A549 (cell line): ENCODE results near the gene HELQ. TPM values are rescaled to one million over a fixed set of nuclear protein-coding genes. Genes with fewer than 3 reads are reported as not detected.

Source experiments
- ATAC-seq, 2 experiments: fragments of 200-7000 bp in 1 of 2; fragments of >200 bp in 1 of 2; cut with Nextera tagmentation in 1 of 2; cut with Tn5 transposase in 1 of 2; 3 replicates each; pipeline versions ENCODE4 v1.8.0 to v1.9.1; 2018 to 2020; ENCODE audit warnings: mild to moderate bottlenecking in 1 of 2, moderate library complexity in 1 of 2
- CTCF ChIA-PET: fragments of 300-600 bp; sonication (Branson Sonifier 250); formaldehyde crosslinking; extraction: SDS; loops from one replicate; lab custom pipeline; 2021; ENCODE audit warnings: antibody characterized with exemption, inconsistent platforms; lab: Yijun Ruan, JAX
- POLR2A ChIA-PET: fragments of 350-600 bp; formaldehyde crosslinking; extraction: SDS; loops from one replicate; lab custom pipeline; 2021; ENCODE audit warnings: antibody characterized with exemption, inconsistent platforms; lab: Yijun Ruan, JAX
- DNase-seq, 2 experiments: peaks; one replicate each; pipeline versions ENCODE4 v3.0.0 to v3.0.0-alpha.2; 2011 to 2016; ENCODE audit warnings: low read depth in 1 of 2, low spot score in 1 of 2
- FAIRE-seq: peaks from 2 replicates; lab custom pipeline; 2011; peaks lifted over from hg19 to GRCh38; lab: Jason Lieb, UNC
- H3K27ac ChIP-seq, 2 experiments: fragments of >200 bp; sonication (Bioruptor Twin); formaldehyde crosslinking; 3 replicates each; pipeline ENCODE4 v1.5.1; 2016 to 2017
- H3K4me1 ChIP-seq: fragments of >200 bp; sonication (Bioruptor Twin); formaldehyde crosslinking; 3 replicates; pipeline ENCODE4 v1.6.1; 2016
- H3K4me2 ChIP-seq: fragments of >200 bp; sonication (Bioruptor Twin); formaldehyde crosslinking; 3 replicates; pipeline ENCODE4 v1.6.1; 2016
- H3K4me3 ChIP-seq: fragments of >200 bp; sonication (Bioruptor Twin); formaldehyde crosslinking; 3 replicates; pipeline ENCODE4 v1.5.1; 2016
- H3K9me3 ChIP-seq: fragments of >200 bp; sonication (Bioruptor Twin); formaldehyde crosslinking; 3 replicates; pipeline ENCODE4 v1.6.1; 2016
- CBX2 ChIP-seq: fragments of 200-600 bp; sonication (generic); IDR thresholded peaks from 2 replicates; pipeline ENCODE4 v1.6.1; 2016; ENCODE audit warnings: low read depth, mild to moderate bottlenecking, borderline replicate concordance
- CBX8 ChIP-seq: fragments of 200-600 bp; sonication (generic); IDR thresholded peaks from 2 replicates; pipeline ENCODE4 v1.6.1; 2016
- CEBPB ChIP-seq, 2 experiments: fragments of >200 bp in 1 of 2; sonication (Bioruptor Twin) in 1 of 2; formaldehyde crosslinking in 1 of 2; IDR thresholded peaks; 2 replicates each; pipeline ENCODE4 v1.6.1; 2012 to 2016
- CHD2 ChIP-seq: fragments of 150-350 bp; IDR thresholded peaks from 2 replicates; pipeline ENCODE4 v1.6.1; 2014; ENCODE audit warnings: low read length; ENCODE audit not compliant: partially characterized antibody
- EP300 ChIP-seq, 2 experiments: fragments of >200 bp; sonication (Bioruptor Twin); formaldehyde crosslinking; IDR thresholded peaks; 2 replicates in 1 of 2; 3 replicates in 1 of 2; pipeline ENCODE4 v1.6.1; 2016 to 2017
- GATA3 ChIP-seq: IDR thresholded peaks from 2 replicates; pipeline ENCODE4 v1.6.1; 2012; ENCODE audit warnings: borderline replicate concordance
- HEYL ChIP-seq: fragments of 250-450 bp; sonication (Bioruptor Pico); IDR thresholded peaks from 2 replicates; pipeline ENCODE4 v1.8.0; 2021; ENCODE audit warnings: mild to moderate bottlenecking, moderate library complexity
- HOXB13 ChIP-seq: fragments of 250-450 bp; sonication (Bioruptor Pico); IDR thresholded peaks from 2 replicates; pipeline ENCODE4 v1.5.0; 2020; ENCODE audit warnings: low read depth, mild to moderate bottlenecking, moderate library complexity
- HOXB5 ChIP-seq: fragments of 250-450 bp; sonication (Bioruptor Pico); IDR thresholded peaks from 2 replicates; pipeline ENCODE4 v1.5.0; 2020; ENCODE audit warnings: mild to moderate bottlenecking, moderate library complexity
- JUN ChIP-seq, 2 experiments: fragments of >200 bp; sonication (Bioruptor Twin); formaldehyde crosslinking; IDR thresholded peaks; 2 replicates in 1 of 2; 3 replicates in 1 of 2; pipeline ENCODE4 v1.6.1; 2016 to 2017
- MAFK ChIP-seq: fragments of 450-650 bp; IDR thresholded peaks from 2 replicates; pipeline ENCODE4 v1.6.1; 2014; ENCODE audit not compliant: partially characterized antibody
- MYC ChIP-seq: IDR thresholded peaks from 2 replicates; pipeline ENCODE4 v1.6.1; 2012; ENCODE audit warnings: mild to moderate bottlenecking, inconsistent platforms, low read length, improper control_type of control experiment, borderline replicate concordance
- NFE2L2 ChIP-seq: fragments of 150-350 bp; conservative IDR thresholded peaks from 2 replicates; pipeline ENCODE4 v1.6.1; 2014; ENCODE audit warnings: low read length
- NPAS2 ChIP-seq: fragments of 250-450 bp; sonication (Bioruptor Pico); IDR thresholded peaks from 2 replicates; pipeline ENCODE4 v1.8.0; 2022; ENCODE audit warnings: mild to moderate bottlenecking, moderate library complexity, borderline replicate concordance
- SMC3 ChIP-seq: fragments of >200 bp; sonication (Bioruptor Twin); formaldehyde crosslinking; IDR thresholded peaks from 3 replicates; pipeline ENCODE4 v1.6.1; 2018; ENCODE audit warnings: inconsistent platforms
- SREBF2 ChIP-seq: fragments of 450-650 bp; IDR thresholded peaks from 2 replicates; pipeline ENCODE4 v1.6.1; 2014; ENCODE audit warnings: mild to moderate bottlenecking, moderate library complexity
- TFCP2L1 ChIP-seq: fragments of 250-450 bp; sonication (Bioruptor Pico); IDR thresholded peaks from 2 replicates; pipeline ENCODE4 v1.5.0; 2021; ENCODE audit warnings: mild to moderate bottlenecking
- TP53 ChIP-seq: fragments of 250-450 bp; sonication (Bioruptor Pico); IDR thresholded peaks from 2 replicates; pipeline ENCODE4 v1.5.0; 2021; ENCODE audit warnings: mild to moderate bottlenecking, moderate library complexity
- ZC3H11A ChIP-seq: fragments of 450-650 bp; IDR thresholded peaks from 2 replicates; pipeline ENCODE4 v1.6.1; 2014; ENCODE audit warnings: antibody characterized with exemption, mild to moderate bottlenecking
- WGBS: methylation state at CpG from one replicate; pipeline ENCODE4 v1.1.6; 2017; ENCODE audit errors: missing lambda C conversion rate; 5-methylcytosine and 5-hydroxymethylcytosine counted together
- polyA plus RNA-seq, 4 experiments: library from polyadenylated mRNA; depleted of rRNA in 3 of 4; stranded (reverse); fragments of >200 nt; fragmentation: RNase III in 1 of 4; extraction: RNeasy Plus Mini Kit Qiagen cat#74134 plus additional on column Dnase treatment in 1 of 4; gene quantifications; 2 replicates in 3 of 4; 3 replicates in 1 of 4; pipeline ENCODE4 v1.2.3, GENCODE V29; 2011 to 2017
- TF ChIP-seq, protein P1 (sequence below): fragments of 150-350 bp; IDR thresholded peaks from 2 replicates; pipeline ENCODE4 v1.6.1; 2014; ENCODE audit warnings: low read depth, mild to moderate bottlenecking, low read length
- TF ChIP-seq, protein P2 (sequence below): fragments of >200 bp; sonication (Bioruptor Twin); formaldehyde crosslinking; IDR thresholded peaks from 2 replicates; pipeline ENCODE4 v1.6.1; 2016
- TF ChIP-seq, protein P3 (sequence below): fragments of 450-650 bp; IDR thresholded peaks from 2 replicates; pipeline ENCODE4 v1.6.1; 2014; ENCODE audit warnings: antibody characterized with exemption
- TF ChIP-seq, protein P4 (sequence below): IDR thresholded peaks from 2 replicates; pipeline ENCODE4 v1.6.1; 2012
- TF ChIP-seq, protein P5 (sequence below): IDR thresholded peaks from 2 replicates; pipeline ENCODE4 v1.6.1; 2012; ENCODE audit warnings: low read depth, borderline replicate concordance

HELQ gene
- polyA plus RNA-seq, 2 of the 4 experiments (the other 2 are of a cell fraction): 5.1 to 7.3 TPM

DNA sequence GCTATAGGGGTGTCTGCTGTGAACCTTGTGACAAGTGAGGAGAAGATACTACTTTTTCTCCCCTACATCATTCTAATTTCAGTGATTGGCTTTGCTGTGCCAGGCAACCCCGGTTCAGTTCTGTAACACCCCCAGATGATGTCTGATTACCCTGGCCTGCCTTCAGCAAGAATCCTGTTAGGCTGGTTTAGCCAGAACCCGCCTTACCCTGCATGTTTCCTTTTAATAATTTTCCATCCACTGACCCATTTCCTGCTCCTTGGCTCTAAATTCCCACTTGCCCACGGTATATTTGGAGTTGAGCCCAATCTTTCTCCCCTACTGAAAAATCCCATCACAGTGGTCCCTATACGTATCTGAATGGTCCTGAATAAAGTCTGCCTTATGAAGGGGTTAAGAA lies 74.5 kb downstream of the HELQ start:
- POLR2A ChIA-PET: no interaction called here
- WGBS: 37% methylated on average over 4 of the region's 4 CpGs
- TF ChIP-seq, protein P1, sequence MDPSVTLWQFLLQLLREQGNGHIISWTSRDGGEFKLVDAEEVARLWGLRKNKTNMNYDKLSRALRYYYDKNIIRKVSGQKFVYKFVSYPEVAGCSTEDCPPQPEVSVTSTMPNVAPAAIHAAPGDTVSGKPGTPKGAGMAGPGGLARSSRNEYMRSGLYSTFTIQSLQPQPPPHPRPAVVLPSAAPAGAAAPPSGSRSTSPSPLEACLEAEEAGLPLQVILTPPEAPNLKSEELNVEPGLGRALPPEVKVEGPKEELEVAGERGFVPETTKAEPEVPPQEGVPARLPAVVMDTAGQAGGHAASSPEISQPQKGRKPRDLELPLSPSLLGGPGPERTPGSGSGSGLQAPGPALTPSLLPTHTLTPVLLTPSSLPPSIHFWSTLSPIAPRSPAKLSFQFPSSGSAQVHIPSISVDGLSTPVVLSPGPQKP: no peak
- TF ChIP-seq ZC3H11A: no peak
- no peak for TF ChIP-seq NFE2L2
- TF ChIP-seq CEBPB (IDR thresholded peaks at IDR 0.05): no peak
- TF ChIP-seq MAFK: no peak
- TF ChIP-seq HOXB13 (CRISPR knock-in tag): no peak
- no peak for TF ChIP-seq CBX2
- TF ChIP-seq, protein P2, sequence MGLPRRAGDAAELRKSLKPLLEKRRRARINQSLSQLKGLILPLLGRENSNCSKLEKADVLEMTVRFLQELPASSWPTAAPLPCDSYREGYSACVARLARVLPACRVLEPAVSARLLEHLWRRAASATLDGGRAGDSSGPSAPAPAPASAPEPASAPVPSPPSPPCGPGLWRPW: no peak
- no peak for TF ChIP-seq SREBF2
- no peak for TF ChIP-seq HOXB5 (CRISPR knock-in tag)
- TF ChIP-seq, protein P3, sequence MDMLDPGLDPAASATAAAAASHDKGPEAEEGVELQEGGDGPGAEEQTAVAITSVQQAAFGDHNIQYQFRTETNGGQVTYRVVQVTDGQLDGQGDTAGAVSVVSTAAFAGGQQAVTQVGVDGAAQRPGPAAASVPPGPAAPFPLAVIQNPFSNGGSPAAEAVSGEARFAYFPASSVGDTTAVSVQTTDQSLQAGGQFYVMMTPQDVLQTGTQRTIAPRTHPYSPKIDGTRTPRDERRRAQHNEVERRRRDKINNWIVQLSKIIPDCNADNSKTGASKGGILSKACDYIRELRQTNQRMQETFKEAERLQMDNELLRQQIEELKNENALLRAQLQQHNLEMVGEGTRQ: no peak
- no peak for TF ChIP-seq GATA3
- no peak for TF ChIP-seq TFCP2L1 (CRISPR knock-in tag)
- TF ChIP-seq JUN (IDR thresholded peaks at IDR 0.05): no peak
- no peak for TF ChIP-seq CHD2
- TF ChIP-seq, all 56 proteins: peak for 0
- FAIRE-seq (no peak), ATAC-seq (no peak), DNase-seq (no peak)
- H3K4me1 ChIP-seq: no peaks in the 10 kb centered on the region
- no peak overlapping the region for H3K4me2 ChIP-seq
- no peak overlapping the region for H3K27ac ChIP-seq
- peaks cover 13% of the 10 kb centered on the region; the same call in 1 of the 3 replicates for H3K9me3 ChIP-seq
- CTCF ChIA-PET: no interaction called here
- no peak overlapping the region for H3K4me3 ChIP-seq

DNA sequence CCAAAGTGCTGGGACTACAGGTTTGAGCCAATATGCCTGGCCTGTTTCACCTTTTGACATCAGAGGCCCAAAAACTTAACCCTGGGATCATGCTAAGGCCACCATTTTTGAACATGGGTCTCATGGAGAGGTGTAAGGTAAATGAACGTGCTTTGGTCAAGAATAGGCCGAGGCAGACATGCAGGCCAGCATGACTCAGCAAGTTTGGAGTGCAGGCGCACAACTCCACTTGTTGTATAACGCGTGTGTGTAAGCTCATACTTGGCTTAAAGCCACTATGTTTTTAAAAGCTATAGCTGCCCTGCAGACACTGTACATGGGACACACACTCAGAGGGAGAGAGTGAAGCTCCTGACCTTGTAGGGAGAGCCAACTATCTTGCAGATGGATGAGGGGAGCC lies 77.2 kb downstream of the HELQ start:
- H3K9me3 ChIP-seq: peaks cover 13% of the 10 kb centered on the region; the same call in 1 of the 3 replicates
- 67% methylated on average over 5 of the region's 5 CpGs for WGBS
- ChIA-PET POLR2A (no interaction called here), CTCF (interaction anchor here (1.0 to 1.5 kb wide), 3 partner anchors 11 to 16 kb away, joined by 3 read pairs; no protein-coding TSS in a partner anchor)
- FAIRE-seq (no peak), DNase-seq (peak in 1 of 2 experiments; percentile 41), ATAC-seq (no peak)
- no peak overlapping the region for H3K4me2 ChIP-seq
- no peak overlapping the region for H3K4me3 ChIP-seq
- no peaks in the 10 kb centered on the region for H3K4me1 ChIP-seq
- TF ChIP-seq TP53 (no peak), CBX8 (no peak), MAFK (peak; percentile 72), NFE2L2 (peak; percentile 71), EP300 (IDR thresholded peaks at IDR 0.05) (no peak)
- TF ChIP-seq, protein P2: no peak
- H3K27ac ChIP-seq: no peak overlapping the region

DNA sequence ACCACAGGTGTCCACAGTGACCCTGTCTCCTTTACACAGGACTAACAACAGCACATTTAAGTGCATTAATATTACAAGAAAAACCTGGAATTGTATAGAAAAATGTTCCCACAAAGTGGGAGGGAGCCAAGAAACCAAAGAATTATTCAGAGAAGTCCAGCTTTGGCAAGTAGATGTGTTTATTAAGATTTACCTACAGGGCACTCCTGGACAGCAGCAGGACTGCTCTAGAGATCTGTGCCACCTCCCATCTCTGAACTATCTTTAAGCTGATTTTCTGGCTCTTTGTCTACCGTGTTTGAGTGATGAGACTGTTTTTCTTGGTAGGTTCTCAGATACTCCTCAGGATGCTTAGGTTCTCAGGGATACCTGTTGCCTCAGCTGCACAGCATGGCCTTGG lies 82.7 kb downstream of the HELQ start:
- no peak overlapping the region for H3K27ac ChIP-seq
- H3K9me3 ChIP-seq: peaks cover 2% of the 10 kb centered on the region; the same call in 1 of the 3 replicates
- no peak overlapping the region for H3K4me3 ChIP-seq
- TF ChIP-seq, protein P4, sequence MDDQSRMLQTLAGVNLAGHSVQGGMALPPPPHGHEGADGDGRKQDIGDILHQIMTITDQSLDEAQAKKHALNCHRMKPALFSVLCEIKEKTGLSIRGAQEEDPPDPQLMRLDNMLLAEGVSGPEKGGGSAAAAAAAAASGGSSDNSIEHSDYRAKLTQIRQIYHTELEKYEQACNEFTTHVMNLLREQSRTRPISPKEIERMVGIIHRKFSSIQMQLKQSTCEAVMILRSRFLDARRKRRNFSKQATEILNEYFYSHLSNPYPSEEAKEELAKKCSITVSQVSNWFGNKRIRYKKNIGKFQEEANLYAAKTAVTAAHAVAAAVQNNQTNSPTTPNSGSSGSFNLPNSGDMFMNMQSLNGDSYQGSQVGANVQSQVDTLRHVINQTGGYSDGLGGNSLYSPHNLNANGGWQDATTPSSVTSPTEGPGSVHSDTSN: no peak
- TF ChIP-seq SMC3: no peak
- TF ChIP-seq, protein P5, sequence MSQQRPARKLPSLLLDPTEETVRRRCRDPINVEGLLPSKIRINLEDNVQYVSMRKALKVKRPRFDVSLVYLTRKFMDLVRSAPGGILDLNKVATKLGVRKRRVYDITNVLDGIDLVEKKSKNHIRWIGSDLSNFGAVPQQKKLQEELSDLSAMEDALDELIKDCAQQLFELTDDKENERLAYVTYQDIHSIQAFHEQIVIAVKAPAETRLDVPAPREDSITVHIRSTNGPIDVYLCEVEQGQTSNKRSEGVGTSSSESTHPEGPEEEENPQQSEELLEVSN: no peak
- no peak for TF ChIP-seq NPAS2
- TF ChIP-seq HEYL (CRISPR knock-in tag): no peak
- no peak for TF ChIP-seq MYC
- DNase-seq (no peak), FAIRE-seq (no peak), ATAC-seq (no peak)
- CTCF ChIA-PET: interaction anchor here (1.6 kb wide), 1 partner anchor 10 kb away, joined by 8 read pairs; no protein-coding TSS in a partner anchor
- POLR2A ChIA-PET: no interaction called here
- WGBS: 8% methylated on average over 1 of the region's 1 CpG
- H3K4me2 ChIP-seq: no peak overlapping the region
- H3K4me1 ChIP-seq: no peaks in the 10 kb centered on the region
